Right ventricle myocardium superior (tissue), 1 donor: Measurements from ENCODE around the gene PCMTD2. TPM values are rescaled to one million over a fixed set of nuclear protein-coding genes. Genes with fewer than 3 reads are reported as not detected.

Source experiments
- ATAC-seq: fragments of 200-7000 bp; cut with Tn5 transposase; one replicate; pipeline ENCODE4 v1.9.1; 2020; ENCODE audit warnings: mild to moderate bottlenecking; ENCODE audit not compliant: poor library complexity
- DNase-seq: peaks from one replicate; pipeline ENCODE4 v3.0.0-alpha.2; 2020
- intact Hi-C: fragments of 100-400 bp; cut with DNase I; formaldehyde crosslinking; loops from one replicate; pipeline ENCODE4 v1.11.2; 2022
- total RNA-seq: library from RNA; stranded (reverse); fragmentation: NEBNext Ultra II Directional; extraction: Animal tissue kit (Norgen Biotek cat#: 25700); gene quantifications from one replicate; pipeline ENCODE4 v1.2.1, GENCODE V29; 2021
- donor health status: DM: no; HTN: yes; CAD: no; lungs with severe emphysema.

Gene PCMTD2
- total RNA-seq, 1 donor from 2014 or later, result 81.9 TPM

GRCh38 chr20:64247307-64247618 lies 8.3 kb upstream of the PCMTD2 start:
- DNase-seq (no peak), ATAC-seq (no peak)
- intact Hi-C loops, result no loop called here

- DNase-seq, result no peak
- ATAC-seq, result no peak
- intact Hi-C loops, result no loop called here
Observed at GRCh38 chr20:64247970-64248841, 7.3 kb upstream of the PCMTD2 start.

- DNase-seq (no peak), ATAC-seq (no peak)
- intact Hi-C loops, result no loop called here
Observed at GRCh38 chr20:64250027-64250426, 5.5 kb upstream of the PCMTD2 start.

- ATAC-seq (no peak), DNase-seq (no peak)
- intact Hi-C loops, result no loop called here
Observed at GRCh38 chr20:64253000-64253383, 2.6 kb upstream of the PCMTD2 start.

- ATAC-seq (no peak), DNase-seq (no peak)
- intact Hi-C loops, result no loop called here
Observed at GRCh38 chr20:64253443-64253842, 2.1 kb upstream of the PCMTD2 start.

GRCh38 chr20:64254156-64254555 lies 1.4 kb upstream of the PCMTD2 start:
- no peak for ATAC-seq

GRCh38 chr20:64254571-64255360 lies 782 bp upstream of the PCMTD2 start:
- no peak for ATAC-seq
- DNase-seq, result peak; percentile 31
- intact Hi-C loops, result no loop called here

More at GRCh38 chr20:64254156-64254555, 1.4 kb upstream of the PCMTD2 start:
- DNase-seq, result no peak
- intact Hi-C loops, result no loop called here

- intact Hi-C loops, result no loop called here
- ATAC-seq (peak; percentile 16), DNase-seq (peak; percentile 33)
Observed at GRCh38 chr20:64256282-64256935, 861 bp downstream of the PCMTD2 start.

- peak; percentile 39 for DNase-seq
- intact Hi-C loops, result no loop called here
Observed at GRCh38 chr20:64257107-64257757, 1.7 kb downstream of the PCMTD2 start.

GRCh38 chr20:64258071-64258823 lies 2.7 kb downstream of the PCMTD2 start:
- intact Hi-C loops, result no loop called here
- no peak for DNase-seq
- no peak for ATAC-seq

More at GRCh38 chr20:64257107-64257757, 1.7 kb downstream of the PCMTD2 start:
- peak; percentile 57 for ATAC-seq

GRCh38 chr20:64260239-64260638 lies 4.7 kb downstream of the PCMTD2 start:
- DNase-seq (no peak), ATAC-seq (no peak)
- intact Hi-C loops, result no loop called here

- peak; percentile 47 for ATAC-seq
- DNase-seq, result peak; percentile 51
- intact Hi-C loops, result no loop called here
Observed at GRCh38 chr20:64261138-64261537, 5.6 kb downstream of the PCMTD2 start.

- DNase-seq (no peak), ATAC-seq (no peak)
- intact Hi-C loops, result no loop called here
Observed at GRCh38 chr20:64264091-64264490, 8.5 kb downstream of the PCMTD2 start.

GRCh38 chr20:64265201-64265600 lies 9.7 kb downstream of the PCMTD2 start:
- ATAC-seq (peak; percentile 42), DNase-seq (peak; percentile 23)
- intact Hi-C loops, result no loop called here

GRCh38 chr20:64266988-64267387 lies 11.4 kb downstream of the PCMTD2 start:
- DNase-seq (no peak), ATAC-seq (no peak)
- intact Hi-C loops, result no loop called here

GRCh38 chr20:64268174-64268573 lies 12.6 kb downstream of the PCMTD2 start:
- peak; percentile 63 for ATAC-seq
- intact Hi-C loops, result no loop called here
- DNase-seq, result peak; percentile 48

- DNase-seq (peak; percentile 39), ATAC-seq (no peak)
- intact Hi-C loops, result no loop called here
Observed at GRCh38 chr20:64269604-64270411, 14.3 kb downstream of the PCMTD2 start.

GRCh38 chr20:64271636-64272035 lies 16.1 kb downstream of the PCMTD2 start:
- DNase-seq, result no peak
- no peak for ATAC-seq
- intact Hi-C loops, result no loop called here
